Right lobe of liver (tissue), 4 donors: ENCODE data around the gene SSH2.
A peak's percentile ranks its signal among the peaks of the same experiment; 100 is the strongest.

ENCODE experiments used
- CTCF ChIP-seq, 4 donors: fragments of 200-600 bp in 3 of 4; fragments of 450-650 bp in 1 of 4; IDR thresholded peaks; one replicate each; pipeline versions ENCODE4 v1.5.1 to v1.8.0; 2016 to 2022; ENCODE audit warnings: antibody characterized with exemption in 4 of 4, mild to moderate bottlenecking in 2 of 4
- POLR2A ChIP-seq: fragments of 450-650 bp; IDR thresholded peaks from one replicate; pipeline ENCODE4 v1.6.1; 2017; ENCODE audit warnings: antibody characterized with exemption, mild to moderate bottlenecking
- donor health status: DM: no; HTN: no; CAD: no.
- donor health status: DM: no; HTN: no; CAD: no.
- donor health status: DM: no; HTN: yes; CAD: no.

GRCh38 chr17:29778956-29779811 lies 150.8 kb downstream of the SSH2 start:
- TF ChIP-seq CTCF (IDR thresholded peaks at IDR 0.05) (peak; percentile 71 to 78 (median 74)), POLR2A (no peak)
